SJSA1 (cell line): ENCODE results near the gene SMYD3. TPM values are rescaled to one million over a fixed set of nuclear protein-coding genes. Genes with fewer than 3 reads are reported as not detected.
A peak's percentile ranks its signal among the peaks of the same experiment; 100 is the strongest.

Experiments used
- DNase-seq, 2 experiments: peaks; one replicate each; pipeline ENCODE4 v3.0.0-alpha.2; 2015 to 2020; ENCODE audit warnings: low spot score in 2 of 2, low read depth in 1 of 2
- H3K27ac ChIP-seq: fragments of 250-450 bp; sonication (Bioruptor Pico); 2 replicates; pipeline ENCODE4 v1.5.1; 2020; ENCODE audit warnings: mild to moderate bottlenecking, moderate library complexity
- H3K27me3 ChIP-seq: fragments of 250-450 bp; sonication (Bioruptor Pico); replicated peaks from 2 replicates; pipeline ENCODE4 v1.5.1; 2020; ENCODE audit warnings: mild to moderate bottlenecking, moderate library complexity
- H3K36me3 ChIP-seq: fragments of 250-450 bp; sonication (Bioruptor Pico); 2 replicates; pipeline ENCODE4 v1.5.1; 2020; ENCODE audit warnings: mild to moderate bottlenecking
- H3K4me1 ChIP-seq: fragments of 250-450 bp; sonication (Bioruptor Pico); replicated peaks from 2 replicates; pipeline ENCODE4 v1.6.1; 2021; ENCODE audit warnings: mild to moderate bottlenecking
- H3K4me3 ChIP-seq: fragments of 250-450 bp; sonication (Bioruptor Pico); 2 replicates; pipeline ENCODE4 v1.5.1; 2020; ENCODE audit warnings: mild to moderate bottlenecking
- H3K9me3 ChIP-seq: fragments of 250-450 bp; sonication (Bioruptor Pico); replicated peaks from 2 replicates; pipeline ENCODE4 v1.5.1; 2020; ENCODE audit warnings: mild to moderate bottlenecking
- total RNA-seq: library from RNA; depleted of rRNA; stranded (reverse); fragments of >200 nt; shearing (Covaris generic); gene quantifications from 2 replicates; pipeline ENCODE4 v1.2.3, GENCODE V29; 2014

Gene SMYD3
- total RNA-seq, 1 experiment from 2014 or later = 38.5 TPM

- peak in 1 of 2 experiments; percentile 55 for DNase-seq
- Histone ChIP-seq H3K4me1 (peaks cover 34% of the 10 kb centered on the region), H3K27me3 (no peaks in the 10 kb centered on the region), H3K36me3 (no peaks in the 10 kb centered on the region), H3K27ac (peak overlapping the region; percentile 83), H3K4me3 (no peak overlapping the region), H3K9me3 (no peaks in the 10 kb centered on the region)
These were observed 71.5 kb downstream of the SMYD3 start for GRCh38 chr1:246435421-246436041.

- H3K4me1 ChIP-seq = peaks cover 36% of the 10 kb centered on the region
- peak overlapping the region; percentile 83 for H3K27ac ChIP-seq
- no peaks in the 10 kb centered on the region; the same call in 1 of the 2 replicates for H3K9me3 ChIP-seq
- no peak for DNase-seq
- H3K4me3 ChIP-seq = no peak overlapping the region
- no peaks in the 10 kb centered on the region for H3K36me3 ChIP-seq
- H3K27me3 ChIP-seq = no peaks in the 10 kb centered on the region
These were observed 72.7 kb downstream of the SMYD3 start for GRCh38 chr1:246434335-246434734.

GRCh38 chr1:246428542-246429308, 78.4 kb downstream of the SMYD3 start:
- no peak overlapping the region for H3K4me3 ChIP-seq
- no peaks in the 10 kb centered on the region; the same call in 1 of the 2 replicates for H3K9me3 ChIP-seq
- peak overlapping the region; percentile 97 for H3K27ac ChIP-seq
- peaks cover 28% of the 10 kb centered on the region for H3K4me1 ChIP-seq
- H3K27me3 ChIP-seq = no peaks in the 10 kb centered on the region
- DNase-seq = peak; percentile 83 to 91
- H3K36me3 ChIP-seq = no peaks in the 10 kb centered on the region

- DNase-seq = peak in 1 of 2 experiments; percentile 25
- Histone ChIP-seq H3K4me1 (peaks cover 21% of the 10 kb centered on the region), H3K27me3 (no peaks in the 10 kb centered on the region), H3K36me3 (no peaks in the 10 kb centered on the region), H3K9me3 (no peaks in the 10 kb centered on the region; the same call in 1 of the 2 replicates), H3K4me3 (no peak overlapping the region), H3K27ac (peak overlapping the region; percentile 97)
These were observed 79.5 kb downstream of the SMYD3 start for GRCh38 chr1:246427611-246428010.

GRCh38 chr1:246425895-246426294, 81.2 kb downstream of the SMYD3 start:
- Histone ChIP-seq H3K27me3 (no peaks in the 10 kb centered on the region), H3K4me1 (peaks cover 25% of the 10 kb centered on the region), H3K9me3 (no peaks in the 10 kb centered on the region; the same call in 1 of the 2 replicates), H3K4me3 (no peak overlapping the region), H3K36me3 (no peaks in the 10 kb centered on the region), H3K27ac (no peak overlapping the region)
- no peak for DNase-seq

- H3K4me1 ChIP-seq = peaks cover 25% of the 10 kb centered on the region
- H3K9me3 ChIP-seq = no peaks in the 10 kb centered on the region; the same call in 1 of the 2 replicates
- no peaks in the 10 kb centered on the region for H3K27me3 ChIP-seq
- no peak overlapping the region for H3K4me3 ChIP-seq
- no peak overlapping the region for H3K27ac ChIP-seq
- H3K36me3 ChIP-seq = no peaks in the 10 kb centered on the region
- no peak for DNase-seq
These were observed 81.8 kb downstream of the SMYD3 start for GRCh38 chr1:246425139-246425794.

GRCh38 chr1:246420300-246420699, 86.8 kb downstream of the SMYD3 start:
- peaks cover 7% of the 10 kb centered on the region; the same call in 1 of the 2 replicates for H3K9me3 ChIP-seq
- DNase-seq = no peak
- H3K27ac ChIP-seq = no peak overlapping the region
- H3K36me3 ChIP-seq = peaks cover 8% of the 10 kb centered on the region; the same call in 1 of the 2 replicates
- no peaks in the 10 kb centered on the region for H3K27me3 ChIP-seq
- no peak overlapping the region for H3K4me3 ChIP-seq
- H3K4me1 ChIP-seq = peaks cover 12% of the 10 kb centered on the region; the same call in 1 of the 2 replicates

GRCh38 chr1:246418565-246419312, 88.3 kb downstream of the SMYD3 start:
- DNase-seq = no peak
- H3K4me1 ChIP-seq = peaks cover 12% of the 10 kb centered on the region; the same call in 1 of the 2 replicates
- no peaks in the 10 kb centered on the region for H3K27me3 ChIP-seq
- H3K36me3 ChIP-seq = peaks cover 8% of the 10 kb centered on the region; the same call in 1 of the 2 replicates
- no peak overlapping the region for H3K4me3 ChIP-seq
- H3K27ac ChIP-seq = no peak overlapping the region
- peaks cover 7% of the 10 kb centered on the region; the same call in 1 of the 2 replicates for H3K9me3 ChIP-seq

GRCh38 chr1:246417813-246418564, 89.1 kb downstream of the SMYD3 start:
- Histone ChIP-seq H3K9me3 (peaks cover 7% of the 10 kb centered on the region; the same call in 1 of the 2 replicates), H3K36me3 (peaks cover 8% of the 10 kb centered on the region; the same call in 1 of the 2 replicates), H3K27me3 (no peaks in the 10 kb centered on the region), H3K4me3 (no peak overlapping the region), H3K4me1 (peaks cover 12% of the 10 kb centered on the region; the same call in 1 of the 2 replicates), H3K27ac (no peak overlapping the region)
- DNase-seq = no peak

GRCh38 chr1:246417152-246417812, 89.8 kb downstream of the SMYD3 start:
- H3K27me3 ChIP-seq = no peaks in the 10 kb centered on the region
- H3K27ac ChIP-seq = no peak overlapping the region
- H3K9me3 ChIP-seq = peaks cover 7% of the 10 kb centered on the region; the same call in 1 of the 2 replicates
- peaks cover 8% of the 10 kb centered on the region; the same call in 1 of the 2 replicates for H3K36me3 ChIP-seq
- no peak overlapping the region for H3K4me3 ChIP-seq
- peaks cover 12% of the 10 kb centered on the region; the same call in 1 of the 2 replicates for H3K4me1 ChIP-seq
- no peak for DNase-seq

GRCh38 chr1:246416261-246416660, 90.8 kb downstream of the SMYD3 start:
- H3K4me1 ChIP-seq = peaks cover 7% of the 10 kb centered on the region; the same call in 1 of the 2 replicates
- H3K36me3 ChIP-seq = peaks cover 8% of the 10 kb centered on the region; the same call in 1 of the 2 replicates
- peaks cover 7% of the 10 kb centered on the region; the same call in 1 of the 2 replicates for H3K9me3 ChIP-seq
- H3K4me3 ChIP-seq = no peak overlapping the region
- DNase-seq = no peak
- H3K27ac ChIP-seq = no peak overlapping the region
- H3K27me3 ChIP-seq = no peaks in the 10 kb centered on the region

- no peak overlapping the region for H3K27ac ChIP-seq
- H3K9me3 ChIP-seq = peaks cover 7% of the 10 kb centered on the region; the same call in 1 of the 2 replicates
- peaks cover 8% of the 10 kb centered on the region; the same call in 1 of the 2 replicates for H3K36me3 ChIP-seq
- DNase-seq = no peak
- peaks cover 7% of the 10 kb centered on the region; the same call in 1 of the 2 replicates for H3K4me1 ChIP-seq
- no peaks in the 10 kb centered on the region for H3K27me3 ChIP-seq
- H3K4me3 ChIP-seq = no peak overlapping the region
These were observed 92.1 kb downstream of the SMYD3 start for GRCh38 chr1:246415028-246415427.
